H1 (cell line): ENCODE data around the gene DLG1. TPM values are rescaled to one million over a fixed set of nuclear protein-coding genes. Genes with fewer than 3 reads are reported as not detected.

Experiments used
- EP300 ChIP-seq, 2 experiments: IDR thresholded peaks; 1 replicate in 1 of 2; 2 replicates in 1 of 2; pipeline ENCODE4 v1.6.1; 2011 to 2012; ENCODE audit warnings: low read depth in 2 of 2, low read length in 2 of 2, mild to moderate bottlenecking in 2 of 2, borderline replicate concordance in 1 of 2, inconsistent platforms in 1 of 2, moderate library complexity in 1 of 2
- polyA plus RNA-seq, 7 experiments: library from polyadenylated mRNA; depleted of rRNA in 3 of 7; stranded (reverse) in 5 of 7; unstranded in 2 of 7; fragments of >200 nt in 5 of 7; fragments of 200-250 nt in 2 of 7; gene quantifications; 1 replicate in 5 of 7; 2 replicates in 1 of 7; 4 replicates in 1 of 7; pipeline versions ENCODE4 v1.2.1 to v1.2.3, GENCODE V29; 2011 to 2013; ENCODE audit warnings: missing spikeins in 2 of 7, mixed read lengths in 2 of 7
- total RNA-seq: library from RNA; stranded (reverse); fragmentation: NEBNext Ultra II Directional; extraction: Animal tissue kit (Norgen Biotek cat#: 25700); gene quantifications from 2 replicates; pipeline ENCODE4 v1.2.1, GENCODE V29; 2021
- TF ChIP-seq, protein P1 (sequence below): IDR thresholded peaks from 2 replicates; pipeline ENCODE4 v1.6.1; 2012; ENCODE audit warnings: low read length, inconsistent platforms

The DLG1 gene
- total and polyA plus RNA-seq, 2 of the 8 experiments (the other 6 are each of a cell fraction or from before 2014, with no cell fraction given) = 13.4 to 78.8 TPM

DNA sequence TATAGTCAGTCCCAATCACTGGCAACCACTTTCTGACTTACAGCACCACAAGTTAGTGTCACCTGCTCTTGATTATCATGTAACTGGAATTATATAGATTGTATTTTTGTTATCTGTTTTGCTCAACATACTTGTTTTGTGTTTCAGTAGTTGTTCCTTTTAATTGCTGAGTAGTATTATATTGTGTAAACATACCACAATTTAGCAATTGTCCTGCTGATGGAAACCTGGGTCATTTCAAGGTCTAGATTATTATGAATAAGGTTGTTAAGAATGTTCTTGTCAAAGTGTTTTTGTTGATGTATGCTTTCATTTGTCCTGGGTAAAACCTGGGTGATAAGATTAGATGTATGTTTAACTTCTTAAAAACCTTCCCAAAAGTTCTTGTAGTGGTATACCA lies 186.7 kb downstream of the DLG1 start (continued):
- TF ChIP-seq, protein P1, sequence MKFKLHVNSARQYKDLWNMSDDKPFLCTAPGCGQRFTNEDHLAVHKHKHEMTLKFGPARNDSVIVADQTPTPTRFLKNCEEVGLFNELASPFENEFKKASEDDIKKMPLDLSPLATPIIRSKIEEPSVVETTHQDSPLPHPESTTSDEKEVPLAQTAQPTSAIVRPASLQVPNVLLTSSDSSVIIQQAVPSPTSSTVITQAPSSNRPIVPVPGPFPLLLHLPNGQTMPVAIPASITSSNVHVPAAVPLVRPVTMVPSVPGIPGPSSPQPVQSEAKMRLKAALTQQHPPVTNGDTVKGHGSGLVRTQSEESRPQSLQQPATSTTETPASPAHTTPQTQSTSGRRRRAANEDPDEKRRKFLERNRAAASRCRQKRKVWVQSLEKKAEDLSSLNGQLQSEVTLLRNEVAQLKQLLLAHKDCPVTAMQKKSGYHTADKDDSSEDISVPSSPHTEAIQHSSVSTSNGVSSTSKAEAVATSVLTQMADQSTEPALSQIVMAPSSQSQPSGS = no peak
- TF ChIP-seq EP300 (IDR thresholded peaks at IDR 0.05; ENCODE audit: borderline replicate concordance in 1 of 2, low read depth in 2 of 2, low read length in 2 of 2) = no peak
